PFSK-1 (cell line): ENCODE data around the gene TUNAR.

Experiments used
- POLR2AphosphoS5 ChIP-seq: IDR thresholded peaks from 2 replicates; pipeline ENCODE4 v1.6.1; 2012; ENCODE audit warnings: low read depth, mild to moderate bottlenecking, control low read depth, low read length, moderate library complexity
- SIN3A ChIP-seq: IDR thresholded peaks from 2 replicates; pipeline ENCODE4 v1.6.1; 2012; ENCODE audit warnings: mild to moderate bottlenecking, low read length, moderate library complexity, borderline replicate concordance; ENCODE audit not compliant: insufficient read depth
- TAF1 ChIP-seq: IDR thresholded peaks from 2 replicates; pipeline ENCODE4 v1.6.1; 2012; ENCODE audit warnings: low read length, control low read depth, borderline replicate concordance; ENCODE audit not compliant: insufficient read depth

- TF ChIP-seq POLR2AphosphoS5 (no peak), SIN3A (no peak), TAF1 (no peak)
These were observed 13.3 kb upstream of the TUNAR start for GRCh38 chr14:95863295-95863694.
